ENCODE data around the gene ELP4. TPM values are rescaled to one million over a fixed set of nuclear protein-coding genes. Genes with fewer than 3 reads are reported as not detected.

Gene ELP4
- polyA plus RNA-seq, 3 donors = 28.0 to 28.7 (median 28.7) TPM

GRCh38 chr11:31819621-31820437 lies 310.3 kb downstream of the ELP4 start:
- DNase-seq (ENCODE audit: low read depth in 3 of 3, low spot score in 2 of 3) = no peak

- DNase-seq (ENCODE audit: low read depth in 3 of 3, low spot score in 2 of 3) = no peak
Observed at GRCh38 chr11:31820438-31820818, 310.9 kb downstream of the ELP4 start.

DNA sequence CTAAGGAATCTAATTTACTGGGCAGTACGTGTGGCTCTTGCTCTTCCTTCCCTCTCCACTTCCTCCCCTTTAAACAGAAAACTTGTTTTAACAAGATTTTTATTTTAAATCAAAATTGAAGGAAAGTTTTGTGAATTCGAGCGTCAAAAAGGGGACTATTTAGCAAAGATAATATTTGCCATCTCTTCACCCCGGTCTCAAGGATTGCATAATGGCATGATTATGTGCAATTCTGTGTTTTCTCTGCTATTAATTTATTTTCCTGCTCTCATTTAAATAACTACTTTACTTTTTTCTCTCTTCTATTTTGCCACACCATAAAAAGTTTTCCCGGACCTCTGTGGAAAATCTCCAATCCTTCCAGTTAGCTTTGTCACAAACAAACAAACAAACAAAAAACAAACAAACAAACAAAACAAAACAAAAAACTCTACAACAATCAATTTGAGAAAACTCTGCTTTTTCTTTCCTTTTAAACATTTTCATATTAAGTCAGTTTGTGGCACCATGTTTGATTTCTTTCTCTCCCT lies 311.7 kb downstream of the ELP4 start:
- no peak for DNase-seq (ENCODE audit: low read depth in 3 of 3, low spot score in 2 of 3)

DNA sequence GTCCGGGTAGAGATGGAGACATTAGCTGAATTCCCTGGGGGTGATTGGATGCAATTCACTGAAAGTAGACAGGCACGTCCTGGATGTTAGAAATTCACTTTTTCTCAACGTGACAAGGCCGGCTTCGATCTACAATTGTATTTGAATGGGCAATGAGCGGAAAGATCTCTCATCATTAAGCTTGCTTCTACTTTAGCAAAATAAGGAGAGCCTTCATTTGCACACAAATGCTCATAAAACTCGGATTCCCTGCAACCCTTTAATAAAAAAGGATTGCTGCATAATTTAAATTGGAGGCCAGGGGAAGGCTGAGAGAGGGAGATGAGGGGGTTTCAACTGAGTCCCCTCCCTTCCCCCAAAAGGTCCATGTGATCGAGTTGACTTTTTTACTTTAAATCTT lies 312.2 kb downstream of the ELP4 start:
- no peak for DNase-seq (ENCODE audit: low read depth in 3 of 3, low spot score in 2 of 3)

GRCh38 chr11:31822175-31822926 lies 312.8 kb downstream of the ELP4 start:
- no peak for DNase-seq (ENCODE audit: low read depth in 3 of 3, low spot score in 2 of 3)

DNA sequence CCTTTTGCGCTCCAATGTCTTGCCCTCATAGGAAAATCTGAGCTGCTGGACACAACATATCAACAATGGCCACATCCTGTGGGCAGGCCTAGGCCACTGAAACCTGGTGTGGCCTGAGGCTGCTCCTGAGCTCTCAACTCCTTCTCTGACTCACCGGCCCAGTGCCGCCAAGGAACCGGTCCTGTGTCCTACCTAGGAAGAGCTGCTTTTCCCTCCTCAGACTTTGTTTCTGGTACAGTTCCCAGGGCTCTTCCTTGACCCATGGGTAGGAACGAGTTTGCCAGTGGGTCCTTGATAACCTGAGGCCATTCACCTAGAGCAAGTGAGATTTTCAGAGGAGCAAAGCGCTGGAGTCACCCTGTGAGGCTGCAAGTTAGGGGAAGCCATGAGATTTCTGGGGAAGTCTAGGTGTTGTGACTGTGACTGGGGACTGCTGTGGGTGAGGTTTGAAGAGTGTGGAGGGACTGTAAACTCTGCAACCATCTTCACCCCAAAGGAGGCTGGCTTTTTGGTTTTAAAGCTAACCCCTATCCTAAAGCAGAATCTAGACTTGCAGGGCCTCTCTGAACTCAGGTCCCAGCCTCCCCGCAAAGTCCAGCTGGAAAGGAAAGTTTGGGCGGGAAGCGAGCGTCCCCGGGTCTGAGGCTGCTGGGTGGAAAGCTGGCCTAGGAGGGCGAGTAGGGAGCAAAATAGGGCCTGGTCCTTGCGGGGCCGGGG lies 313.5 kb downstream of the ELP4 start:
- no peak for DNase-seq (ENCODE audit: low read depth in 3 of 3, low spot score in 2 of 3)

- DNase-seq (ENCODE audit: low read depth in 3 of 3, low spot score in 2 of 3) = no peak
Observed at GRCh38 chr11:31823644-31824331, 314.2 kb downstream of the ELP4 start.

GRCh38 chr11:31824332-31824878 lies 314.8 kb downstream of the ELP4 start:
- DNase-seq (ENCODE audit: low read depth in 3 of 3, low spot score in 2 of 3) = no peak

DNA sequence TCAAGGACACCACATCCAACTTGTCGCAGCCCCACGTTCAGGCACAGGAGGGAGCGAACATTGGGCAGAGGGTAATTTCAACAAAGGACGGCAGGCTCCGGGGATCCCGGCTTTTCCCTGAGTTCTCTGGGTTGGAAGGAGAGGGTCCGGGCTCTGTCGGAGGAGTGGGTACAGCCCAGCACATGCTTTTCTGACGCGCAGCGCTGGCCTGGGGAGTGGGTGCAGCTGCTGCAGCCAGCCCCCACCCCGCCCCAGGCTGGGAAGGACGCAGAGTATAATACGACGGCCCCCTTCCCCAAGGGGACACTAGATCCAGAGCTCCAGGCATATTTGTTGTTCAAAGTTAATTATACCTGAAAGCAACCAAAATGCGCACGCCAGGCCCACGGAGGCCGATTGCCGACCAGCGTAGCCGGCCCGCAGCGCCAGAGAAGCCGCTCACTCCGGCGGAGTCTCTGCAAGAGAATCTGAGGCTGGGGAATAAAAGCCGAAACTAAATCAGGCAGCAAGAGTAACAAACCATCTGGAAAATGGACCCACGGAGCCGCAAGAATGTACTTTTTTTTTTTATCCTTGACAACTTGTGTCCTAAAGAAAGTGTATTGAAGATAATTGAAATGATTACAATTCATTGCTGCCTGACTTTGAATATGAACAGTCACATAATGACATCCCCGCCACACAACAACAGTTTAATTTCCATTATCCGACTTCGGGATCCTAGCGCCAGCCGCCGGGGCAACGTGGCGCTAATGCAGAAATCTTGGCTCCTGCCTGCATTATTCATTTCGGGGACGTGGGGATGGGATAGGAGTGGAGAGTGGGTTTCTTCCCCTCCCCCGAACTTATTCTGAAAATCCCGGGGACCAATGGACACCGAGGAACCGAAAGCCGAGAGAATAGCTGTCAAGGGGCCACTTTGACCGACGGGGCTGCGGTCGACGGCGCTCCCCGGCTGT lies 315.6 kb downstream of the ELP4 start:
- DNase-seq (ENCODE audit: low read depth in 3 of 3, low spot score in 2 of 3) = no peak

- no peak for DNase-seq (ENCODE audit: low read depth in 3 of 3, low spot score in 2 of 3)
Observed at GRCh38 chr11:31825838-31826484, 316.4 kb downstream of the ELP4 start.

DNA sequence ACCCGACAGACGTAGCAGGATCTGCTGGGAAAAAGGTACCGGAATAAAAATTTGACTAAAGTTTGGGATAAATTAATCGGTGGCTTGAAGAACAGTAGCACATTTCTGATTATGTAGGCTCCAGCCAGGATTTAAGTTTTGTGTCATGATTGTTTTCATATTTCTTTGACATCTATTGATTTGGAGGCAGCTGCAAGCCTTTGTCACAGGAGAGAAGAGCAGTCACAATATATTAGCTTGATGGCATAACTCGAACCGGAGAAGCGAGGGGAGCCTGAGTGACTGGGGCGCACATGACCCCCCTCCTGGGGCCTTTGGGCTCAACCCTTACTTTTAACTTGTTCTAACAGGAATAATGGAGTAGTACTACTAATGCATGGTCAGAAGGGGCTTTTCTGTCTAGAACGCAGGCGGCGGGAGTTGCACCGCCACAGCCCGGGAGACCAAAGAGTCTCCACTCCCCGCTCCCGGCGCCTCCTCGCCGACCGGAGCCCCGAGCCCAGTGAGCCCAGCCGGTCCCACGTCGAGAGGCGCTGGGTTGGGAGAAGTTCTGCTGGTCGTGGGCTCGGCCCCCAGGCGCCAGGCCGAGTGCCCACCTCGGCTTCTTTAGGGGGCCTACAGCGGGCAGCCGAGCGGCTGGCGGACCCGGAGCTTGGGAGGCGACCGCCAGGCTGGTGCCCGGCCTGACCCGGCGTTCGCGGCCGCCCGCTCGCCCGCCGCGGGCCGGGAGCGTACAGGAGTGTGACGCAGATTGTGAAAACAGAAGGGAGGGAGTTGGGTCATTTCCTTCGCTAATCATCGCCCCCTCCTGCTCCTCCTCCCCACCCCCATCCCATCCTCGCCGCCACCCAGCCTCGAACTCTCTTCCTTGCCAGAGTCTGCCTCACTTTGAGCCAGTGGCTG lies 317.2 kb downstream of the ELP4 start:
- no peak for DNase-seq (ENCODE audit: low read depth in 3 of 3, low spot score in 2 of 3)

GRCh38 chr11:31827455-31828206 lies 318.1 kb downstream of the ELP4 start:
- DNase-seq (ENCODE audit: low read depth in 3 of 3, low spot score in 2 of 3) = no peak

DNA sequence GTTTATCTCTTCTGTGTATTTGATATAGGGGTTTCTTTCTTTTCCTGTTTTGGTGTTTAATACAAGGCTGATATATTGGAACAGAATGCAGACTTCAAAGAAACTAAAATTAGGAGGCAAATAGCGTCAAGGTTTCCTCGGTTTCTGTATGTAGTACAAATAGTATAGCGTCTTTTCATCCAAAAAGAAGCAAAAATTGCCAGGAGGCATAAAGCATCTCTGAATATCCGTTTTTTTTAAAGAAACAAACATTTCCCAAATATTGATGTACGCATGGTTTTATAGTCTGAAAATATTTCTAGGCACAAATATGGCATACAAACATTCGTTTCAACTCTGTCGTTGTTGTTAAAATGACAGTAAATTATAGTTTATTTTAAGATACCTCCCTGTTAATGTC lies 318.6 kb downstream of the ELP4 start:
- no peak for DNase-seq (ENCODE audit: low read depth in 3 of 3, low spot score in 2 of 3)

GRCh38 chr11:31830406-31830805 lies 320.8 kb downstream of the ELP4 start:
- no peak for DNase-seq (ENCODE audit: low read depth in 3 of 3, low spot score in 2 of 3)

DNA sequence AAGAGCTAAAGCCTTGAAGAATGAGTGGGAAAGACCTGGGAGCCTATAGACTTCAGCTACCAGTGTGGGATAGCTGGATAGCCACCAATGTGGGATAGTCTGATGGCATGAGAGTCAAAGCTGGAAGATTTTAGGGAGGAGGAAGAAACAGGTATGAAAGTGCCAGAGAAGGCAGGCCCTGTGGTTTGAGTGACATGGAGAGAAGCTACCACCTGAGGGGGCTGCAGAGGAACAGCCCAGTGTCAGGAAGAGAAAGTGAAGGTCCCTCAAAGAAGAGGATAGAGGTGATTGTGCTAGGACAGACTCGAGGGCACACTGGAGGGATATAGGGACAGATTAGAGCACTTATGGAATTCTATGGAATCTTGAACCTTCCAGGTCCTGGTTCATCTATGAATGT lies 324.7 kb downstream of the ELP4 start:
- DNase-seq (ENCODE audit: low read depth in 3 of 3, low spot score in 2 of 3) = no peak
